ENCODE results near the gene AQP1.

The AQP1 gene

DNA sequence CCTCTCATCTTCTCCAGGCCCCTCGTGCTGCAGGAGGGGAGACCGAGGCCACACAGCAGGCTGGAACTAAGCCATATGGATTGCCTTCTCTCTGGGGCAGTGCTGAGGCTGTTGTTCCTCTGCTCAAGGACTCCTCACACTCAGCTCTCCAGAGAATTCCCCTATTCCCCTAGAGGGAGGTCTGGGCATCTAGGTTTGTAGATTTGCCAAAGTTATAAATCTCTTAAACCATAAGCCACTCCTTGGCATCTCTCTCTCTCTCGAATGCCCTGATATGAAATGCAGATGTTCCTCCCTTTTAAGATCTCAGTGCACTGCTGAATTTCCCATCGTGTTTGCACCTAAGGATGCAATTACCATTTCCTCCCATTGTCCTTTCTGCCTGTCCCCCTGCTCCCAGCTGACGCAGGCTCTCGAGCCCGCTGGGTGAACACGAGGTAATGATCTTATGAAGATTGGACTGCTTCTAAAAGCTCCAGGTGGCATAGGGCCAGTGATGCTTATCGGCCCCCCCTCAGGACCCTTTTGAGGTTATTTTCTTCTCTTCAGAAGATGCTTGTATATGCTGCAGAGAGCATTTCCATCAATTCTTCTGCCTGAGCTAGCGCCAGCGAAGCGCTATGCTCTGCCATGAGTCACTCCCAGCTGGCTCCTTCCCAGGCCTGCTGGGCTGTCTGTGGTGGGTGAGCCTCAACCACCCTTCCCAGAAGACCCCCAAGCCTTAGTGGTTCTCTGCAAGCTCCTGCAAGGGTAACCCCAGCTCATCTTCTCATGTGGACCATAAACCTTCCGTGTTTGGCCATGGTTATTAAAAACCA, 41.6 kb upstream of the AQP1 start:
- no peak overlapping the region for H2AFZ ChIP-seq (ENCODE audit: low read length)
- H3K9me3 ChIP-seq (replicated peaks in 1 of 2; ENCODE audit: control insufficient read depth in 2 of 2, insufficient read depth in 1 of 2, low read depth in 1 of 2, low read length in 2 of 2), result peaks cover 0 to 4% of the 10 kb centered on the region in 2 donors
- H2BK5ac ChIP-seq (ENCODE audit: low read length), result peak overlapping the region; percentile 39
- no peaks in the 10 kb centered on the region for H3K79me1 ChIP-seq (ENCODE audit: low read depth, low read length)
- no peak for DNase-seq (ENCODE audit: low spot score)
- H3K36me3 ChIP-seq (replicated peaks in 1 of 2; ENCODE audit: control insufficient read depth in 2 of 2, insufficient read depth in 2 of 2, low read length in 2 of 2), result peaks cover 0 to 5% of the 10 kb centered on the region in 2 donors
- H4K8ac ChIP-seq (ENCODE audit: low read depth, low read length), result no peak overlapping the region
- H3K4me2 ChIP-seq (ENCODE audit: insufficient read depth, low read length, poor library complexity, severe bottlenecking), result no peak overlapping the region
- H2BK120ac ChIP-seq (ENCODE audit: low read depth, low read length), result no peak overlapping the region
- H3K9ac ChIP-seq (ENCODE audit: low read depth, low read length, poor library complexity), result no peak overlapping the region
- H3K14ac ChIP-seq (ENCODE audit: low read length), result no peak overlapping the region
- H3K4me3 ChIP-seq (ENCODE audit: low read length in 2 of 2), result no peak overlapping the region
- H3K27ac ChIP-seq (replicated peaks; ENCODE audit: low read length), result no peak overlapping the region
- H3K4ac ChIP-seq (ENCODE audit: low read length), result no peak overlapping the region
- H2AK5ac ChIP-seq (ENCODE audit: low read depth, low read length), result no peak overlapping the region
- no peak overlapping the region for H2BK12ac ChIP-seq (ENCODE audit: low read length)
- peaks cover 0 to 1% of the 10 kb centered on the region in 2 donors for H3K4me1 ChIP-seq (ENCODE audit: control insufficient read depth in 2 of 2, insufficient read depth in 1 of 2, low read depth in 1 of 2, low read length in 2 of 2)
- WGBS, 2 donors (ENCODE audit: extremely low coverage in 2 of 2, insufficient read length in 2 of 2, insufficient replicate concordance in 1 of 2), result no CpG with 5 or more reads among the region's 13 CpGs
- no peak overlapping the region for H2BK15ac ChIP-seq (ENCODE audit: low read length)
- H3K23ac ChIP-seq (ENCODE audit: low read depth, low read length, poor library complexity), result no peak overlapping the region
- H3K18ac ChIP-seq (ENCODE audit: low read length), result peak overlapping the region; percentile 6
- no peaks in the 10 kb centered on the region for H3K27me3 ChIP-seq (ENCODE audit: control insufficient read depth in 3 of 3, insufficient read depth in 3 of 3, low read depth in 1 of 3, low read length in 3 of 3)
- H4K91ac ChIP-seq (ENCODE audit: low read depth, low read length, poor library complexity), result no peak overlapping the region

GRCh38 chr7:30870821-30871518, 40.7 kb upstream of the AQP1 start:
- H2AFZ ChIP-seq (ENCODE audit: low read length), result no peak overlapping the region
- no peak overlapping the region for H3K9ac ChIP-seq (ENCODE audit: low read depth, low read length, poor library complexity)
- no peak overlapping the region for H2AK5ac ChIP-seq (ENCODE audit: low read depth, low read length)
- no peak overlapping the region for H3K27ac ChIP-seq (replicated peaks; ENCODE audit: low read length)
- H4K91ac ChIP-seq (ENCODE audit: low read depth, low read length, poor library complexity), result no peak overlapping the region
- no peak overlapping the region for H3K4me3 ChIP-seq (ENCODE audit: low read length in 2 of 2)
- H2BK120ac ChIP-seq (ENCODE audit: low read depth, low read length), result no peak overlapping the region
- H3K18ac ChIP-seq (ENCODE audit: low read length), result peak overlapping the region; percentile 66
- H3K4ac ChIP-seq (ENCODE audit: low read length), result no peak overlapping the region
- H3K36me3 ChIP-seq (replicated peaks in 1 of 2; ENCODE audit: control insufficient read depth in 2 of 2, insufficient read depth in 2 of 2, low read length in 2 of 2), result peaks cover 0 to 6% of the 10 kb centered on the region in 2 donors
- H4K8ac ChIP-seq (ENCODE audit: low read depth, low read length), result no peak overlapping the region
- WGBS, 2 donors (ENCODE audit: extremely low coverage in 2 of 2, insufficient read length in 2 of 2, insufficient replicate concordance in 1 of 2), result no CpG with 5 or more reads among the region's 10 CpGs
- no peak overlapping the region for H2BK15ac ChIP-seq (ENCODE audit: low read length)
- H3K14ac ChIP-seq (ENCODE audit: low read length), result no peak overlapping the region
- no peak overlapping the region for H3K23ac ChIP-seq (ENCODE audit: low read depth, low read length, poor library complexity)
- no peak overlapping the region for H2BK5ac ChIP-seq (ENCODE audit: low read length)
- no peak overlapping the region for H3K4me2 ChIP-seq (ENCODE audit: insufficient read depth, low read length, poor library complexity, severe bottlenecking)
- H3K9me3 ChIP-seq (replicated peaks in 1 of 2; ENCODE audit: control insufficient read depth in 2 of 2, insufficient read depth in 1 of 2, low read depth in 1 of 2, low read length in 2 of 2), result peaks cover 0 to 5% of the 10 kb centered on the region in 2 donors
- no peak overlapping the region for H2BK12ac ChIP-seq (ENCODE audit: low read length)
- no peaks in the 10 kb centered on the region for H3K27me3 ChIP-seq (ENCODE audit: control insufficient read depth in 3 of 3, insufficient read depth in 3 of 3, low read depth in 1 of 3, low read length in 3 of 3)
- H3K79me1 ChIP-seq (ENCODE audit: low read depth, low read length), result no peaks in the 10 kb centered on the region
- peaks cover 0 to 1% of the 10 kb centered on the region in 2 donors for H3K4me1 ChIP-seq (ENCODE audit: control insufficient read depth in 2 of 2, insufficient read depth in 1 of 2, low read depth in 1 of 2, low read length in 2 of 2)
- no peak for DNase-seq (ENCODE audit: low spot score)

DNA sequence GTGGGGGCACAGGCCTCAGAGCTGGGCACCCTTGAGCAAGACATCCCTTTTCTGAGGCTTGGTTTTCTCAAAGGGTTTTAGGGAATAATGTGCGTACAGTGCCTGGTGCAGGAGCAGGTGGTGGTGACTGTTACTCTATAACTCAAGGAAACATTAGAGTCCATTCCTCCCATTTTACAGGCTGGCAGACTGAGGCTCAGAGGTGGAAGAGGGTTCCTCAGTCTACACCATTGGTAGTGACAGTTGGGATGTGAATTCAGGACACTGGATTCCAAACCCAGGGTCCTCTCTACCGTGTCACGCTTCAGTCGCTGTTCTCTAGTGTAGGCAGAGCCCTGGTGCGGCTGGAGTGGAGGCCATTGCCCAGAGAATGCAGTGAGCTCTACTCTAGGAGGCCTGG, 40.0 kb upstream of the AQP1 start:
- no peak overlapping the region for H3K23ac ChIP-seq (ENCODE audit: low read depth, low read length, poor library complexity)
- no peaks in the 10 kb centered on the region for H3K27me3 ChIP-seq (ENCODE audit: control insufficient read depth in 3 of 3, insufficient read depth in 3 of 3, low read depth in 1 of 3, low read length in 3 of 3)
- no peak overlapping the region for H3K4me3 ChIP-seq (ENCODE audit: low read length in 2 of 2)
- DNase-seq (ENCODE audit: low spot score), result no peak
- no peak overlapping the region for H3K27ac ChIP-seq (replicated peaks; ENCODE audit: low read length)
- H3K4me2 ChIP-seq (ENCODE audit: insufficient read depth, low read length, poor library complexity, severe bottlenecking), result no peak overlapping the region
- no peak overlapping the region for H2AK5ac ChIP-seq (ENCODE audit: low read depth, low read length)
- H3K79me1 ChIP-seq (ENCODE audit: low read depth, low read length), result no peaks in the 10 kb centered on the region
- H3K14ac ChIP-seq (ENCODE audit: low read length), result no peak overlapping the region
- peaks cover 0 to 5% of the 10 kb centered on the region in 2 donors for H3K9me3 ChIP-seq (replicated peaks in 1 of 2; ENCODE audit: control insufficient read depth in 2 of 2, insufficient read depth in 1 of 2, low read depth in 1 of 2, low read length in 2 of 2)
- H3K36me3 ChIP-seq (replicated peaks in 1 of 2; ENCODE audit: control insufficient read depth in 2 of 2, insufficient read depth in 2 of 2, low read length in 2 of 2), result peaks cover 0 to 6% of the 10 kb centered on the region in 2 donors
- no peak overlapping the region for H2BK15ac ChIP-seq (ENCODE audit: low read length)
- H3K18ac ChIP-seq (ENCODE audit: low read length), result no peak overlapping the region
- H2BK12ac ChIP-seq (ENCODE audit: low read length), result no peak overlapping the region
- H4K91ac ChIP-seq (ENCODE audit: low read depth, low read length, poor library complexity), result no peak overlapping the region
- no peak overlapping the region for H2BK120ac ChIP-seq (ENCODE audit: low read depth, low read length)
- H4K8ac ChIP-seq (ENCODE audit: low read depth, low read length), result no peak overlapping the region
- H3K9ac ChIP-seq (ENCODE audit: low read depth, low read length, poor library complexity), result no peak overlapping the region
- H2AFZ ChIP-seq (ENCODE audit: low read length), result no peak overlapping the region
- H2BK5ac ChIP-seq (ENCODE audit: low read length), result no peak overlapping the region
- H3K4ac ChIP-seq (ENCODE audit: low read length), result no peak overlapping the region
- WGBS, 2 donors (ENCODE audit: extremely low coverage in 2 of 2, insufficient read length in 2 of 2, insufficient replicate concordance in 1 of 2), result no CpG with 5 or more reads among the region's 5 CpGs
- peaks cover 0 to 1% of the 10 kb centered on the region in 2 donors for H3K4me1 ChIP-seq (ENCODE audit: control insufficient read depth in 2 of 2, insufficient read depth in 1 of 2, low read depth in 1 of 2, low read length in 2 of 2)

DNA sequence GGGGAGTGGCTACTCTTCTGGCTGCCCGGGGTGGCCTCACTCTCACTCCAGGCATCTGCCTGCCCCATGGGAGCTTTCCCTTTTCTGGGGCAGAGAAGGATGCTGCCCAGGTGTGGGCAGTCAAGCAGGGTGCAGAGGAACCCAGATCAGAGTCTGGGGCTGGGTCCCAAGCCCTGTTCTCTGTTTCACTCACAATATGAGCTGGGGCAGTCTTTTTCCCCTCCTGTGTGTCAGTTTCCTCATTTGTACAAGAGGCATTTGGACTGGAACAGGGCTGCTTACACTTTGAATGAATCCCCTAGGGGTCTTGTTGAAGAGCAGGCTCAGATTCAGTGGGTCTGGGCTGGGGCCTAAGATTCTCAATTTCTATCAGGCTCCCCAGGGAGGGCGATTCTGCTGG, 38.4 kb upstream of the AQP1 start:
- H2BK5ac ChIP-seq (ENCODE audit: low read length), result no peak overlapping the region
- H3K4me3 ChIP-seq (ENCODE audit: low read length in 2 of 2), result no peak overlapping the region
- no peaks in the 10 kb centered on the region for H3K27me3 ChIP-seq (ENCODE audit: control insufficient read depth in 3 of 3, insufficient read depth in 3 of 3, low read depth in 1 of 3, low read length in 3 of 3)
- H3K23ac ChIP-seq (ENCODE audit: low read depth, low read length, poor library complexity), result no peak overlapping the region
- H2BK120ac ChIP-seq (ENCODE audit: low read depth, low read length), result no peak overlapping the region
- no peak overlapping the region for H4K91ac ChIP-seq (ENCODE audit: low read depth, low read length, poor library complexity)
- H3K36me3 ChIP-seq (replicated peaks in 1 of 2; ENCODE audit: control insufficient read depth in 2 of 2, insufficient read depth in 2 of 2, low read length in 2 of 2), result peaks cover 0 to 6% of the 10 kb centered on the region in 2 donors
- H2AK5ac ChIP-seq (ENCODE audit: low read depth, low read length), result no peak overlapping the region
- H3K4me1 ChIP-seq (ENCODE audit: control insufficient read depth in 2 of 2, insufficient read depth in 1 of 2, low read depth in 1 of 2, low read length in 2 of 2), result peaks cover 0 to 3% of the 10 kb centered on the region in 2 donors
- H3K79me1 ChIP-seq (ENCODE audit: low read depth, low read length), result no peaks in the 10 kb centered on the region
- no CpG with 5 or more reads among the region's 2 CpGs for WGBS, 2 donors (ENCODE audit: extremely low coverage in 2 of 2, insufficient read length in 2 of 2, insufficient replicate concordance in 1 of 2)
- no peak overlapping the region for H3K4ac ChIP-seq (ENCODE audit: low read length)
- no peak overlapping the region for H3K4me2 ChIP-seq (ENCODE audit: insufficient read depth, low read length, poor library complexity, severe bottlenecking)
- no peak overlapping the region for H2BK15ac ChIP-seq (ENCODE audit: low read length)
- no peak overlapping the region for H2BK12ac ChIP-seq (ENCODE audit: low read length)
- H2AFZ ChIP-seq (ENCODE audit: low read length), result no peak overlapping the region
- H3K14ac ChIP-seq (ENCODE audit: low read length), result no peak overlapping the region
- peaks cover 0 to 5% of the 10 kb centered on the region in 2 donors for H3K9me3 ChIP-seq (replicated peaks in 1 of 2; ENCODE audit: control insufficient read depth in 2 of 2, insufficient read depth in 1 of 2, low read depth in 1 of 2, low read length in 2 of 2)
- DNase-seq (ENCODE audit: low spot score), result no peak
- H3K9ac ChIP-seq (ENCODE audit: low read depth, low read length, poor library complexity), result no peak overlapping the region
- no peak overlapping the region for H3K27ac ChIP-seq (replicated peaks; ENCODE audit: low read length)
- no peak overlapping the region for H3K18ac ChIP-seq (ENCODE audit: low read length)
- H4K8ac ChIP-seq (ENCODE audit: low read depth, low read length), result no peak overlapping the region

Measured in neuronal stem cell (in vitro differentiated cells).